SK-N-SH treated with all-trans-retinoic acid at 6 μM for 48 hours (cell line): Measurements from ENCODE around the gene CNNM3.

Source experiments
- ARNTL ChIP-seq: fragments of 450-650 bp; formaldehyde crosslinking; IDR thresholded peaks from 2 replicates; pipeline ENCODE4 v1.5.0; 2020; ENCODE audit warnings: low read depth, mild to moderate bottlenecking, moderate library complexity, borderline replicate concordance
- CREB5 ChIP-seq: fragments of 250-450 bp; sonication (Bioruptor Pico); IDR thresholded peaks from 2 replicates; pipeline ENCODE4 v1.5.1; 2020; ENCODE audit warnings: low read depth, mild to moderate bottlenecking, moderate library complexity
- ESRRG ChIP-seq: fragments of 250-450 bp; sonication (Bioruptor Pico); IDR thresholded peaks from 2 replicates; pipeline ENCODE4 v1.6.1; 2021; ENCODE audit warnings: mild to moderate bottlenecking
- GLIS3 ChIP-seq: fragments of 250-450 bp; sonication (Bioruptor Pico); IDR thresholded peaks from 2 replicates; pipeline ENCODE4 v1.5.0; 2020; ENCODE audit warnings: mild to moderate bottlenecking, moderate library complexity
- OSR1 ChIP-seq: fragments of 250-450 bp; sonication (Bioruptor Pico); IDR thresholded peaks from 2 replicates; pipeline ENCODE4 v1.8.0; 2022; ENCODE audit warnings: moderate library complexity, mild to moderate bottlenecking, inconsistent platforms
- PATZ1 ChIP-seq: fragments of 250-450 bp; sonication (Bioruptor Pico); IDR thresholded peaks from 2 replicates; pipeline ENCODE4 v1.8.0; 2020; ENCODE audit warnings: mild to moderate bottlenecking, moderate library complexity, borderline replicate concordance
- POU6F1 ChIP-seq: fragments of 250-450 bp; sonication (Bioruptor Pico); IDR thresholded peaks from 2 replicates; pipeline ENCODE4 v1.8.0; 2021; ENCODE audit warnings: low read depth, mild to moderate bottlenecking, moderate library complexity, borderline replicate concordance
- TOX ChIP-seq: fragments of 250-450 bp; sonication (Bioruptor Pico); IDR thresholded peaks from 2 replicates; pipeline ENCODE4 v1.8.0; 2021; ENCODE audit warnings: mild to moderate bottlenecking, moderate library complexity, borderline replicate concordance
- TSHZ2 ChIP-seq: fragments of 250-450 bp; sonication (Bioruptor Pico); IDR thresholded peaks from 2 replicates; pipeline ENCODE4 v1.5.0; 2020; ENCODE audit warnings: mild to moderate bottlenecking, moderate library complexity
- ZFP3 ChIP-seq: fragments of 250-450 bp; sonication (Bioruptor Pico); IDR thresholded peaks from 2 replicates; pipeline ENCODE4 v1.5.0; 2020; ENCODE audit warnings: mild to moderate bottlenecking, moderate library complexity
- ZFP30 ChIP-seq: fragments of 450-650 bp; formaldehyde crosslinking; IDR thresholded peaks from 2 replicates; pipeline ENCODE4 v1.5.0; 2022; ENCODE audit warnings: mild to moderate bottlenecking, moderate library complexity
- ZNF8 ChIP-seq: fragments of 450-650 bp; formaldehyde crosslinking; IDR thresholded peaks from 2 replicates; pipeline ENCODE4 v1.5.0; 2020; ENCODE audit warnings: mild to moderate bottlenecking, moderate library complexity

- TF ChIP-seq ZNF8 (CRISPR knock-in tag) = no peak
- no peak for TF ChIP-seq ZFP3 (CRISPR knock-in tag)
- TF ChIP-seq ARNTL (CRISPR knock-in tag) = no peak
- no peak for TF ChIP-seq OSR1 (CRISPR knock-in tag)
- TF ChIP-seq TSHZ2 (CRISPR knock-in tag) = no peak
- TF ChIP-seq PATZ1 (CRISPR knock-in tag) = no peak
- no peak for TF ChIP-seq POU6F1 (CRISPR knock-in tag)
- TF ChIP-seq TOX = no peak
- TF ChIP-seq ZFP30 (CRISPR knock-in tag) = no peak
- TF ChIP-seq ESRRG (CRISPR knock-in tag) = no peak
- TF ChIP-seq GLIS3 (CRISPR knock-in tag) = no peak
- TF ChIP-seq CREB5 (CRISPR knock-in tag) = no peak
Observed at GRCh38 chr2:96832754-96833507, 16.9 kb downstream of the CNNM3 start.
